Activated CD4-positive, alpha-beta memory T cell treated with anti-CD3 and anti-CD28 coated beads, Interleukin-2, amount 10 ng/mL, durations not matched to agents 7 days and 5 days (primary cell): ENCODE results near the gene FSIP1. TPM values are rescaled to one million over a fixed set of nuclear protein-coding genes. Genes with fewer than 3 reads are reported as not detected.

ENCODE experiments used
- CTCF ChIA-PET: fragments of 350-600 bp; sonication (Branson Sonifier 250); formaldehyde crosslinking; loops from one replicate; lab custom pipeline; 2021; ENCODE audit warnings: antibody characterized with exemption, inconsistent platforms; lab: Charles Lee
- POLR2A ChIA-PET: fragments of 350-600 bp; sonication (Branson Sonifier 250); formaldehyde crosslinking; loops from one replicate; lab custom pipeline; 2021; ENCODE audit warnings: antibody characterized with exemption; lab: Charles Lee
- DNase-seq: peaks from one replicate; pipeline ENCODE4 v3.0.0-alpha.2; 2020
- H3K27ac Mint-ChIP-seq: one replicate; pipeline ENCODE4 v1.8.0; 2021; ENCODE audit warnings: mild to moderate bottlenecking, mixed read lengths
- H3K27me3 Mint-ChIP-seq: one replicate; pipeline ENCODE4 v1.8.0; 2021; ENCODE audit warnings: mixed read lengths
- H3K36me3 Mint-ChIP-seq: one replicate; pipeline ENCODE4 v1.8.0; 2021; ENCODE audit warnings: low read depth, mixed read lengths
- H3K4me1 Mint-ChIP-seq: one replicate; pipeline ENCODE4 v1.8.0; 2021; ENCODE audit warnings: mixed read lengths
- H3K4me3 Mint-ChIP-seq: one replicate; pipeline ENCODE4 v1.8.0; 2021; ENCODE audit warnings: mild to moderate bottlenecking, mixed read lengths
- H3K9me3 Mint-ChIP-seq: one replicate; pipeline ENCODE4 v1.8.0; 2021; ENCODE audit warnings: mixed read lengths
- total RNA-seq, 2 experiments: library from RNA; stranded (reverse); gene quantifications; one replicate each; pipeline ENCODE4 v1.2.3, GENCODE V29; 2021

FSIP1 gene
- total RNA-seq, 2 experiments from 2014 or later = 0.58 to 0.88 TPM

DNA sequence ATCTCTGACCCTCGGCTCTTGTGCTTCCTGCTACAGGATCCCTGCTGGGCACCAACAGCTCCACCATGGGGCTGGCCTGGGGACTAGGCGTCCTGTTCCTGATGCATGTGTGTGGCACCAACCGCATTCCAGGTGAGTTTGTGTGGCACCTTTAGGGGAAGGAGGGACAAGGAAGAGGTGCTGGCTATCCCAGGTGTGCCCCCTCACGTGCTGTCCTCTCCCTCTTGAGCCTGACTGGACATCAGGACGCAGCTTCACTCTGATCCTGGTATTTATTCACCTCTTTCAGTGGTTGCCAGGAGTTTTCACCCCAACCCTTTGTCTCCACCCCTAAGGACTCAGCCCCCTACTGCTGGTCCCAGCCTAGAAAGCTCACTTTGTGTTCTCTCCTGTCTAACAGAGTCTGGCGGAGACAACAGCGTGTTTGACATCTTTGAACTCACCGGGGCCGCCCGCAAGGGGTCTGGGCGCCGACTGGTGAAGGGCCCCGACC lies 200.8 kb downstream of the FSIP1 start:
- peak overlapping the region; percentile 43 for H3K4me3 Mint-ChIP-seq
- no peak for DNase-seq
- POLR2A ChIA-PET = interaction anchor here (1.2 to 1.5 kb wide), 2 partner anchors 42 to 43 kb away, joined by 3 to 5 read pairs; no protein-coding TSS in a partner anchor
- CTCF ChIA-PET = interaction anchor here (0.7 to 6.8 kb wide), 3 partner anchors 130 to 201 kb away, joined by 4 to 75 read pairs (median 6); partner anchors contain the start of gene FSIP1
- peaks cover 18% of the 10 kb centered on the region for H3K4me1 Mint-ChIP-seq
- no peaks in the 10 kb centered on the region for H3K36me3 Mint-ChIP-seq
- H3K27me3 Mint-ChIP-seq = peaks cover 48% of the 10 kb centered on the region
- no peak overlapping the region for H3K27ac Mint-ChIP-seq
- H3K9me3 Mint-ChIP-seq = no peaks in the 10 kb centered on the region

DNA sequence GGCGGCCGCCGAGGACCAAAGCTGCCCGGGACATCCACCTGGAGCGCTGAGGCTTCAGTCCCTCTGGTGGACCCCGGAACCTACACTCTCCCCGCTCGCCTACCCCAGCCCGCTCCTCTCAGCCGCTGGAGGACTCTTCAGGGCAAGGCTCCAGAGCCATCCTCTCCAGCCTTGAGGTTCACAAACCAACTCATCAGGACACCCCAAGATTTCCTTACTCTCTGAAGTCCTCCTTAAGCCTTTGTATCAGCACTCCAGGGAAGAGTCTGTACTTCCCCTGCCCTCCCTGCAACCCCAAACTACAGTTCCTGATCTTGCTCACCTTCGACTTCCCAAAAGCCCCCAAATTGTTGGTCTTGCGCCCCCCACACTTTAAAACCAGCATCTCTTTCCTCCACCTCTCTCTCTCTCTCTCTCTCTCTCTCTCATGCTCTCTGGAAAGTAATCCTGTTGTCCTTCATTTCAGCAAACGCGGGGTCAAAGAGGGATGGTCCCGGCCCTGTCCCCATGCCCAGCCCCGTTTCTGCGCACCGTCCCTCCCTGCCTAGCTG lies 201.3 kb downstream of the FSIP1 start:
- DNase-seq = no peak
- Mint-ChIP-seq H3K27ac (no peak overlapping the region), H3K27me3 (peaks cover 53% of the 10 kb centered on the region), H3K4me3 (peak overlapping the region; percentile 43), H3K4me1 (peaks cover 18% of the 10 kb centered on the region), H3K9me3 (no peaks in the 10 kb centered on the region), H3K36me3 (no peaks in the 10 kb centered on the region)
- ChIA-PET CTCF (interaction anchor here (0.7 to 6.8 kb wide), 7 partner anchors 11 to 1141 kb away, joined by 4 to 75 read pairs (median 6); partner anchors contain the start of gene FSIP1), POLR2A (interaction anchor here (1.2 kb wide), 2 partner anchors 42 to 44 kb away, joined by 3 read pairs; no protein-coding TSS in a partner anchor)

- Mint-ChIP-seq H3K36me3 (no peaks in the 10 kb centered on the region), H3K27ac (no peak within 1 kb of the TSS)
These were observed 202.0 kb downstream of the FSIP1 start, which contains the start of gene THBS1 for GRCh38 chr15:39580485-39581241. Gene THBS1, plus strand, starts transcription at chr15:39581079. Its CDS starts 779 bp downstream, at chr15:39581858.

DNA sequence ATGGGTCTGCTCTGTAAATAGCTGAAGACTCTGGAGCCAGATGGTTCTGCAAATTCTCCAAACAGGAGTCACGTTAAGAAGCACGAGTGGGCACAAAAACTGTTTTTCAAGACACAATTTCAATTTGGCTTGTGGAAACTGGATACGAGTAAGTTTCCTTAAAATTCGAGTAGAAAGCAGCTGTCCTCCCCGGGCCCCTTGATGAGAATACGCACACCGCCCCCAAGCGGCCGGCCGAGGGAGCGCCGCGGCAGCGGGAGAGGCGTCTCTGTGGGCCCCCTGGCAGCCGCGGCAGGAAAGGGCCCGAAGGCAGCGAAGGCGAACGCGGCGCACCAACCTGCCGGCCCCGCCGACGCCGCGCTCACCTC lies 202.5 kb downstream of the FSIP1 start:
- Mint-ChIP-seq H3K36me3 (no peaks in the 10 kb centered on the region), H3K27me3 (peaks cover 61% of the 10 kb centered on the region), H3K4me3 (peak overlapping the region; percentile 43), H3K27ac (no peak overlapping the region), H3K4me1 (peaks cover 15% of the 10 kb centered on the region), H3K9me3 (no peaks in the 10 kb centered on the region)
- DNase-seq = peak; percentile 91
- ChIA-PET POLR2A (interaction anchor here (0.7 to 1.2 kb wide), 4 partner anchors 43 to 194 kb away, joined by 3 read pairs; no protein-coding TSS in a partner anchor), CTCF (interaction anchor here (0.7 to 6.8 kb wide), 25 partner anchors 10 to 1140 kb away, joined by 3 to 75 read pairs (median 3); partner anchors contain the start of gene FSIP1)

More at GRCh38 chr15:39580485-39581241, 202.0 kb downstream of the FSIP1 start, which contains the start of gene THBS1:
- Mint-ChIP-seq H3K4me1 (peaks cover 18% of the 10 kb centered on the region), H3K9me3 (no peaks in the 10 kb centered on the region), H3K27me3 (peaks cover 56% of the 10 kb centered on the region), H3K4me3 (peak within 1 kb of the TSS; percentile 43)
- ChIA-PET CTCF (interaction anchor here (0.8 to 6.8 kb wide), 23 partner anchors 11 to 1140 kb away, joined by 3 to 75 read pairs (median 3); partner anchors contain the start of gene FSIP1), POLR2A (interaction anchor here (0.6 to 1.2 kb wide), 5 partner anchors 42 to 1126 kb away, joined by 3 read pairs; no protein-coding TSS in a partner anchor)
- DNase-seq = no peak

DNA sequence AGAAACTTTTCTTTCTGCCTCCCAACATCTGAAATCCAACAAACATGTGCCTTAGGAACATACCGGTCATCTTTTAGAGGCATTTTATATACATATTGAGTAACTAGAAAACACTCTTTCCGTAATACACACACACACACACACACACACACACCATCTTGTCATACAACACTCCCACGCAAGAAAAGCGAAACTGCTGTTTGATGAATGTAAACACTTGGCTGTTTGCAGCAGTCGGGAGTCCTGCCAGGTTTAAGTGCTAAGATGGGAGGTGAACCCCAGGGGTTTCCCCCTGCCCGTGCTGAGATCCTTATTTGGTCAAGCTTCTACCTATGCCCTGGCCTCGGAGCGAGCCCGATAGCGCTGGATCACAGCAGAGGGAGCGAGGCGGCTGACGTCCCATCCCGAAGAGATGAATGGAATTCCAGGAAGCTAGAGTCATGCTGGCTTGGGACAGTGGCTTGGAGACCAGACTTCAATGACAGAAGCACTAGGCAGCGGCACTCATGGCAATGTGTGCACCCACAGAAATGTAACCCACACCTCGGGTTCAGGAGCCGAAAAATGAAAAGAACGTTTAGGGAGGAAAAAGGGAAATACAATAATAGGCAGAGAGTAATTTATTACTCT lies 203.0 kb downstream of the FSIP1 start:
- H3K36me3 Mint-ChIP-seq = no peaks in the 10 kb centered on the region
- H3K9me3 Mint-ChIP-seq = no peaks in the 10 kb centered on the region
- DNase-seq = no peak
- ChIA-PET CTCF (interaction anchor here (0.7 to 6.8 kb wide), 23 partner anchors 11 to 1139 kb away, joined by 3 to 75 read pairs (median 3); partner anchors contain the start of gene FSIP1), POLR2A (interaction anchor here (0.7 to 0.9 kb wide), 3 partner anchors 45 to 195 kb away, joined by 3 read pairs; no protein-coding TSS in a partner anchor)
- H3K4me3 Mint-ChIP-seq = peak overlapping the region; percentile 43
- H3K4me1 Mint-ChIP-seq = peaks cover 11% of the 10 kb centered on the region
- no peak overlapping the region for H3K27ac Mint-ChIP-seq
- peaks cover 64% of the 10 kb centered on the region for H3K27me3 Mint-ChIP-seq

DNA sequence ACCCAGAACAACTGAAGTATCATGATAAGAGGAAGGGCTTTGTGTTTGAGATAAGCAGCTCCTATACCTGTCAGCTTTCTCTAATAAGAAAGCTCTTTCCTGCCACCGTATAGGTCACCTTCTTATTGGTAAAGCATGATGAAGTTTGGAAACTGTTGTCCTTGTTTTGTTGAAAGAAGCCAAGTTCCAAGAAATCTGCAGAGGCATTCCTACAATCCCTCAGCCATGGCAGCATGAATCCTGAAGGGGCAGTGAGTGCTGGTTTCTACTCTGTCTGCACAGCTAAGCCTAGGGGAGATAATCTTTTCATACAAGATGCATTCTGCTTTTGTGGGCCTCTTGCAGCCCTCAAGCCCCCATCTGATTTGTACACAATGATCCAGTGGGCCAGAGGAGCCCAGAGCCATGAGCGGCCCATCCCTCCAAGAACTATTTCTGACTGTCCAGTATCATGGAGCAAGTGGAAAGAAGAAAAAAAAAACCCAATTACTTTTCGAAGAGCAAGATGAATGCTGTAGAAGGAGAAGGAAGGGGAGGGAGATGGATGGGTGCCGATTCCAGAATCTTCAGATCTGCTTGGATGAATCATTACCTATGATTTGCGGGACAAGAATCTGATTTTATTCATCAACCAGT lies 203.7 kb downstream of the FSIP1 start:
- Mint-ChIP-seq H3K36me3 (no peaks in the 10 kb centered on the region), H3K9me3 (no peaks in the 10 kb centered on the region), H3K27ac (no peak overlapping the region), H3K4me3 (no peak overlapping the region), H3K27me3 (peaks cover 64% of the 10 kb centered on the region), H3K4me1 (peaks cover 11% of the 10 kb centered on the region)
- no peak for DNase-seq
- ChIA-PET CTCF (interaction anchor here (1.1 to 3.0 kb wide), 7 partner anchors 10 to 1139 kb away, joined by 3 to 9 read pairs (median 4); no protein-coding TSS in a partner anchor), POLR2A (no interaction called here)

GRCh38 chr15:39575180-39575579 lies 207.5 kb downstream of the FSIP1 start:
- peaks cover 59% of the 10 kb centered on the region for H3K27me3 Mint-ChIP-seq
- no peaks in the 10 kb centered on the region for H3K9me3 Mint-ChIP-seq
- H3K27ac Mint-ChIP-seq = no peak overlapping the region
- peaks cover 4% of the 10 kb centered on the region for H3K4me1 Mint-ChIP-seq
- ChIA-PET POLR2A (no interaction called here), CTCF (no interaction called here)
- no peaks in the 10 kb centered on the region for H3K36me3 Mint-ChIP-seq
- H3K4me3 Mint-ChIP-seq = no peak overlapping the region
- DNase-seq = no peak

GRCh38 chr15:39574427-39574826 lies 208.2 kb downstream of the FSIP1 start:
- Mint-ChIP-seq H3K27me3 (peaks cover 57% of the 10 kb centered on the region), H3K4me1 (no peaks in the 10 kb centered on the region)
- CTCF ChIA-PET = no interaction called here

GRCh38 chr15:39573844-39574243 lies 208.8 kb downstream of the FSIP1 start:
- no peak overlapping the region for H3K27ac Mint-ChIP-seq
- peaks cover 53% of the 10 kb centered on the region for H3K27me3 Mint-ChIP-seq
- ChIA-PET POLR2A (no interaction called here), CTCF (no interaction called here)
- no peaks in the 10 kb centered on the region for H3K36me3 Mint-ChIP-seq
- no peaks in the 10 kb centered on the region for H3K9me3 Mint-ChIP-seq
- DNase-seq = no peak
- H3K4me3 Mint-ChIP-seq = no peak overlapping the region
- H3K4me1 Mint-ChIP-seq = no peaks in the 10 kb centered on the region

More at GRCh38 chr15:39574427-39574826, 208.2 kb downstream of the FSIP1 start:
- POLR2A ChIA-PET = no interaction called here
- Mint-ChIP-seq H3K36me3 (no peaks in the 10 kb centered on the region), H3K27ac (no peak overlapping the region), H3K4me3 (no peak overlapping the region), H3K9me3 (no peaks in the 10 kb centered on the region)
- no peak for DNase-seq

GRCh38 chr15:39573287-39573686 lies 209.4 kb downstream of the FSIP1 start:
- Mint-ChIP-seq H3K4me1 (no peaks in the 10 kb centered on the region), H3K9me3 (no peaks in the 10 kb centered on the region), H3K36me3 (no peaks in the 10 kb centered on the region), H3K27ac (no peak overlapping the region), H3K27me3 (peaks cover 47% of the 10 kb centered on the region), H3K4me3 (no peak overlapping the region)
- ChIA-PET CTCF (no interaction called here), POLR2A (no interaction called here)
- DNase-seq = no peak

GRCh38 chr15:39565851-39566250 lies 216.8 kb downstream of the FSIP1 start:
- no peaks in the 10 kb centered on the region for H3K4me1 Mint-ChIP-seq
- H3K36me3 Mint-ChIP-seq = no peaks in the 10 kb centered on the region
- no peak overlapping the region for H3K27ac Mint-ChIP-seq
- CTCF ChIA-PET = interaction anchor here (1.2 kb wide), 1 partner anchor 14 kb away, joined by 3 read pairs; no protein-coding TSS in a partner anchor
- no peaks in the 10 kb centered on the region for H3K9me3 Mint-ChIP-seq
- peaks cover 18% of the 10 kb centered on the region for H3K27me3 Mint-ChIP-seq
- no peak overlapping the region for H3K4me3 Mint-ChIP-seq
- no peak for DNase-seq
- POLR2A ChIA-PET = no interaction called here
